Measurements from ENCODE around the gene NKX6-2.

NKX6-2 gene

GRCh38 chr10:132802694-132803320, 16.9 kb upstream of the NKX6-2 start:
- TF ChIP-seq ZNF704 (tag by site-specific recombination; IDR thresholded peaks at IDR 0.05) (no peak), OVOL3 (tag by site-specific recombination; IDR thresholded peaks at IDR 0.05) (no peak), ZNF544 (tag by site-specific recombination; IDR thresholded peaks at IDR 0.05) (no peak), ZNF274 (IDR thresholded peaks at IDR 0.05; ENCODE audit: low read length) (no peak), ZNF274 (tag by site-specific recombination; IDR thresholded peaks at IDR 0.05; ENCODE audit: borderline replicate concordance) (no peak), ZNF561 (tag by site-specific recombination; IDR thresholded peaks at IDR 0.05; ENCODE audit: borderline replicate concordance) (no peak), ZNF530 (tag by site-specific recombination; IDR thresholded peaks at IDR 0.05; ENCODE audit: low read depth) (no peak), KLF10 (tag by site-specific recombination; IDR thresholded peaks at IDR 0.05) (no peak), ZNF580 (tag by site-specific recombination; IDR thresholded peaks at IDR 0.05) (no peak), PRDM6 (tag by site-specific recombination; IDR thresholded peaks at IDR 0.05) (no peak)
- H3K4me3 ChIP-seq (ENCODE audit: low read depth, low read length), result no peak overlapping the region
- no peaks in the 10 kb centered on the region for H3K36me3 ChIP-seq (ENCODE audit: control insufficient read depth in 2 of 2, insufficient read depth in 1 of 2, low read length in 2 of 2)
- H3K4me1 ChIP-seq (ENCODE audit: control insufficient read depth, insufficient read depth, low read length), result no peaks in the 10 kb centered on the region
- no peaks in the 10 kb centered on the region; the same call in 1 of the 2 replicates for H3K9me3 ChIP-seq (ENCODE audit: control insufficient read depth, insufficient read depth, low read depth, low read length)
- H3K27ac ChIP-seq (ENCODE audit: extremely low read depth, low read depth, low read length), result no peak overlapping the region
- POLR2A ChIA-PET, result interaction anchor here (0.6 kb wide), 1 partner anchor 498 kb away, joined by 3 read pairs; no protein-coding TSS in a partner anchor
- CTCF ChIA-PET, result interaction anchor here (0.5 to 1.6 kb wide), 5 partner anchors 12 to 147 kb away, joined by 3 to 4 read pairs (median 3); no protein-coding TSS in a partner anchor

- H3K36me3 ChIP-seq (ENCODE audit: control insufficient read depth in 2 of 2, insufficient read depth in 1 of 2, low read length in 2 of 2), result no peaks in the 10 kb centered on the region
- H3K4me1 ChIP-seq (ENCODE audit: control insufficient read depth, insufficient read depth, low read length), result no peaks in the 10 kb centered on the region
- H3K27ac ChIP-seq (ENCODE audit: extremely low read depth, low read depth, low read length), result no peak overlapping the region
- ChIA-PET CTCF (interaction anchor here (0.6 to 1.6 kb wide), 2 partner anchors 14 to 146 kb away, joined by 3 read pairs; no protein-coding TSS in a partner anchor), POLR2A (interaction anchor here (0.6 kb wide), 1 partner anchor 497 kb away, joined by 3 read pairs; no protein-coding TSS in a partner anchor)
- no peaks in the 10 kb centered on the region; the same call in 1 of the 2 replicates for H3K9me3 ChIP-seq (ENCODE audit: control insufficient read depth, insufficient read depth, low read depth, low read length)
- H3K4me3 ChIP-seq (ENCODE audit: low read depth, low read length), result no peak overlapping the region
- no peak for TF ChIP-seq FEZF1 (tag by site-specific recombination; IDR thresholded peaks at IDR 0.05)
- TF ChIP-seq ZNF280D (tag by site-specific recombination; IDR thresholded peaks at IDR 0.05), result peak; percentile 98
- no peak for TF ChIP-seq ZNF214 (tag by site-specific recombination; IDR thresholded peaks at IDR 0.05; ENCODE audit: borderline replicate concordance)
- TF ChIP-seq ZNF560 (tag by site-specific recombination; IDR thresholded peaks at IDR 0.05; ENCODE audit: borderline replicate concordance), result no peak
- TF ChIP-seq ZNF580 (tag by site-specific recombination; IDR thresholded peaks at IDR 0.05), result peak; percentile 87
- peak; percentile 84 for TF ChIP-seq TRIM28 (IDR thresholded peaks at IDR 0.05; ENCODE audit: borderline replicate concordance, low read length)
- no peak for TF ChIP-seq KLF17 (tag by site-specific recombination; IDR thresholded peaks at IDR 0.05)
- no peak for TF ChIP-seq ZNF837 (tag by site-specific recombination; IDR thresholded peaks at IDR 0.05)
- no peak for TF ChIP-seq ZNF132 (tag by site-specific recombination; IDR thresholded peaks at IDR 0.05; ENCODE audit: borderline replicate concordance)
- TF ChIP-seq ZNF629 (tag by site-specific recombination; IDR thresholded peaks at IDR 0.05), result no peak
- no peak for TF ChIP-seq REST (tag by site-specific recombination; IDR thresholded peaks at IDR 0.05)
- no peak for TF ChIP-seq ZNF610 (tag by site-specific recombination; IDR thresholded peaks at IDR 0.05; ENCODE audit: borderline replicate concordance)
- no peak for TF ChIP-seq ZFP41 (tag by site-specific recombination; IDR thresholded peaks at IDR 0.05; ENCODE audit: borderline replicate concordance)
- TF ChIP-seq ZFHX2 (tag by site-specific recombination; conservative IDR thresholded peaks at IDR 0.05), result no peak
Measured at GRCh38 chr10:132802048-132802447, 16.1 kb upstream of the NKX6-2 start.

Measured in HEK293 (cell line).